ENCODE results near the gene RDH5. TPM values are rescaled to one million over a fixed set of nuclear protein-coding genes. Genes with fewer than 3 reads are reported as not detected.

Gene RDH5
- total RNA-seq, 1 donor from 2014 or later = 11.1 TPM

GRCh38 chr12:55685671-55686070 lies 34.5 kb upstream of the RDH5 start:
- Histone ChIP-seq H3K27ac (no peak overlapping the region), H3K27me3 (ENCODE audit: low read depth) (no peaks in the 10 kb centered on the region), H3K9me3 (no peaks in the 10 kb centered on the region), H3K36me3 (no peaks in the 10 kb centered on the region), H3K4me3 (no peak overlapping the region), H3K4me1 (peaks cover 13% of the 10 kb centered on the region)
- intact Hi-C loops (cut with DNase I) = no loop called here
- TF ChIP-seq CTCF (IDR thresholded peaks at IDR 0.05) = no peak
- ATAC-seq = no peak
- DNase-seq = no peak

GRCh38 chr12:55686366-55687010 lies 33.7 kb upstream of the RDH5 start:
- H3K9me3 ChIP-seq = no peaks in the 10 kb centered on the region
- no peaks in the 10 kb centered on the region for H3K27me3 ChIP-seq (ENCODE audit: low read depth)
- no peak for ATAC-seq
- H3K4me1 ChIP-seq = peaks cover 7% of the 10 kb centered on the region
- no peak for TF ChIP-seq CTCF (IDR thresholded peaks at IDR 0.05)
- intact Hi-C loops (cut with DNase I) = no loop called here
- DNase-seq = no peak
- H3K4me3 ChIP-seq = no peak overlapping the region
- H3K36me3 ChIP-seq = no peaks in the 10 kb centered on the region
- H3K27ac ChIP-seq = no peak overlapping the region

GRCh38 chr12:55687746-55688145 lies 32.4 kb upstream of the RDH5 start:
- H3K9me3 ChIP-seq = no peaks in the 10 kb centered on the region
- intact Hi-C loops (cut with DNase I) = no loop called here
- H3K4me1 ChIP-seq = no peaks in the 10 kb centered on the region
- DNase-seq (no peak), ATAC-seq (no peak)
- H3K27me3 ChIP-seq (ENCODE audit: low read depth) = no peaks in the 10 kb centered on the region
- TF ChIP-seq CTCF (IDR thresholded peaks at IDR 0.05) = no peak
- no peak overlapping the region for H3K4me3 ChIP-seq
- no peak overlapping the region for H3K27ac ChIP-seq
- H3K36me3 ChIP-seq = no peaks in the 10 kb centered on the region

GRCh38 chr12:55688716-55689655 lies 31.2 kb upstream of the RDH5 start:
- intact Hi-C loops (cut with DNase I) = no loop called here
- ATAC-seq = no peak

More at GRCh38 chr12:55688716-55689655, 31.2 kb upstream of the RDH5 start:
- Histone ChIP-seq H3K27me3 (ENCODE audit: low read depth) (no peaks in the 10 kb centered on the region), H3K36me3 (no peaks in the 10 kb centered on the region), H3K9me3 (no peaks in the 10 kb centered on the region), H3K27ac (no peak overlapping the region), H3K4me1 (no peaks in the 10 kb centered on the region), H3K4me3 (no peak overlapping the region)
- no peak for TF ChIP-seq CTCF (IDR thresholded peaks at IDR 0.05)
- no peak for DNase-seq

Measured in lower lobe of right lung (tissue), 2 donors.